Stimulated activated CD4-positive, alpha-beta T cell treated with anti-CD3 and anti-CD28 coated beads, TNF-alpha, amount 100 ng/mL, for 48 hours (primary cell): Measurements from ENCODE around the gene TMSB4X.
"Not testable (repeated sequence)": the region's sequence is repeated elsewhere in the genome, so short reads cannot be mapped to it uniquely, and the experiment has no call there.

Experiments
- DNase-seq, 3 donors: peaks; one replicate each; pipeline ENCODE4 v3.0.0-alpha.2; 2020; ENCODE audit warnings: low read depth in 3 of 3

TMSB4X gene

GRCh38 chrX:12996934-12997435 lies 22.1 kb downstream of the TMSB4X start:
- DNase-seq: no peak

DNA sequence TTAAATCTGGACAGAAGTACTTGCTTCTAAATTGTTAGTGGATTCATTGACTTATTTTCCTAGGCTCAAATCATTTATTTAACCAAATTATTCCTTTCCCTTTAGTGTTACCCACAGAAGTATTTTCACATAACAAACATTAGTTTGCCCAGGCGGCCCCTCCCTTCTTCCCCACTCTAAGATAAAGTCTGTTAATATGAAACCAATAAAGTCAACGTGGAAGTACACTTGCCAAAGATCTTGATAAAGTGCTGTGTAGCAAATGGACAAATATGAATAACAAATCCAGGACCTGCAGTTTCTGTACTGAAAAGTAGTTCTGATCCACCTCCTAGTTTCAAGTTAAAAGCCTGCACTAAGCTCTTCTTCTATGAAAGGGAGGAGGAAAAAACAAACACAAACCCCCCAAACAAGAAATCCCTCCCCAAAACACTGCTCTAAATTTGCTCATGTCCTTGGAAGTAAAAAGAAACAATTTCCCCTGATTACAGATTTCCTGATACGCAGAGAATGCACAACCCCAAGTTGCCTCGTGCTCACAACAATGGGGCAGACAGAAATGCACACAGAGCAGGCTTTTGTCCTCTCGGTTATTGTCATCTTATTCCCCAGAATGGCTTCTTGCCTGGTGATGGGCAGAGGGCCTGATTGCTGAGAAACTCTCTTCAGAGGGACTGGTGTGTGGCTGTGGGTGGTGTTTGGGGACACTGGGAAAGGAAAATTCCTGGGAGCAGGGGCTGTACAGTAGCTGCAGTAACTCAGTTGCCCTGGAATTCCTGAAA lies 23.2 kb downstream of the TMSB4X start:
- DNase-seq: no peak

GRCh38 chrX:12999422-12999821 lies 24.5 kb downstream of the TMSB4X start:
- no peak for DNase-seq

DNA sequence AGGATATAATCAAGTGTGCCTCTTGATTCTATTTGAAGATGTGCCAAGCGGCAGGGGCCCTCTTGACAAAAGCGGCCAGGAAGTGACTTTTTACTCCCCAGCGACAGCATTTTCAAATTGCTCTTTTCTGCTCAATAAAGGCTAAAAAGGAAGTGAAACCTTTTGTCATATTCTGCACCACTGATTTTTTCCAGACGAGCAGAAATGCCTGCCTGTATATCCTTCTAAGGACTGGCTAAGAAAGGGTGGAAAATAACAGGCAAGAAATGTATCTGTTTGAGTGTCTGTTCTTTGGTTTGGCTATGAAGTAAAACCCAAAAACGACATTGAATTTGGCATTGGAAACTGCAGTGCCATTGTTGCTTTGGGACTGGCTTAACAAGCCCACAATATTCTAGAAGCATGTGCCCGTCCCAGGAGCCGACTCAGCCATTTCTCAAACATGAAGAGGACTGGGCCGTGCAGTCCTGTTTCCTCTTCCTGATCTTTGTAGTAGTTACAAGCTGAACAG lies 25.4 kb downstream of the TMSB4X start:
- no peak for DNase-seq

- no peak for DNase-seq
These were observed 26.2 kb downstream of the TMSB4X start for GRCh38 chrX:13001097-13001496.

GRCh38 chrX:13001961-13002671 lies 27.2 kb downstream of the TMSB4X start:
- no peak for DNase-seq

- DNase-seq: no peak
These were observed 31.0 kb downstream of the TMSB4X start for GRCh38 chrX:13005661-13006473.

DNA sequence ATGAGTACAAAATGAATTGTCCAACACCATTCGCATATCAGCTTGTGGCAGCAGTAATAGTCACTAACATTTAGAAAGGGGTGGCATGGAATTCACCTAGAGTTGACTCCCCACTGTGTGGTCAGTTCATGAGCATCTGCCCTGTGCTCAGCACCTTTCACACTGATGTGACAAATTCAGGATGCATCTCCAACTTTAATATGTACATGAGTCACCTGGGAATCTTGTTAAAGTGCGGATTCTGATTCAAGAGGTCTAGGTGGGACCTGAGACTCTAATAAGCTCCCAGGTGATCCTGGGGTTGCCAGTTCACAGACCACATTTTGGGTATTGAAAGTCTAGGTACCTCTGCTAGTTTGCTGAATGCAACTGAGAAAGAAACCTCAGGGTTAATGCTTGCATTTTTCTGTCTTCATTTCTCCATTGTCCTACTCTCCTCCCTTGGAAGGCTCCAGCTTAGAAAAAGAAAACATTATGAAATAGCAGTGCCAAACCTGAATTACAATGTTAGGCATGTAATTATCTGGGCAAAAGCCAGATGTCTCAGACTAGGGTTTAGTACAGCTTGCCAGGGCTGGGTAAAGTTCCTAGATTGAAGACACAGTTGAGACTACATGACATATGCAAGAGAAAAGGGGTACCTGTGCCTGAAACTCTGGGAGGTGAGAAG lies 32.7 kb downstream of the TMSB4X start:
- DNase-seq: no peak

DNA sequence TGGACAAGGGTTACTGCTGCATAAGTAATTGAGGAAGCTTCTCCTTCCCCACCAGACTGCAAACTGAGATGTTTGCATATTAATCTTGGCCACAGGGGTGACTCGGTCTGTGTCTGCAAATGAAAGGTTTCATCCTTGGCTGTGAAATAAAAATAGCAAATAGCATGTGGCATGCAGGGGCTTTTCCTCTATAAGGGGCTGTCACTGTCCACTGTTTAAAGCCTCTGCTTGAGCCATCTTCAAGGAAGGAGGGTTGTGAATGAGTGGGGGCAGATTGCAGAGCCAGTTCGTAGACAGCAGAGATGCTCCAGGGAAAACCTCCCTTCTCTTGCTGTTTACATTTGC lies 33.3 kb downstream of the TMSB4X start:
- no peak for DNase-seq

DNA sequence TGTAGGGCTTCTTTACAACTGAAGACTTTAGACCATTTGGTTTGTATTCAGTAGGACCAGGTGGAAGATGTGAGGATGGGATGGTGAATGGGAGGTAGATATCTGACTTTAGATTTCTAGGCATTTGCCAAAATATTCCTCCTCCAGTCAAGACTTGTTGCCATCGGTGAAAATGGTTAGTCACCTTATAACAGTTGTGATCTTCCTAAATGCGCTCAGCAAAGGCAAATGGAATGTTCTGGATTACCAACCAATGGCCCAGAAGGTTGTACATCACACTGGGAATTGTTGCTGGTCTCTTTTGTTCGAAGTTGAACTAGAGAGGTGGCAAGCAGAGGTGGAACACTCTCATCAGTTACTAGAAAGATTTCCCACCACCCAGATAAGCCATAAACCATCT lies 33.9 kb downstream of the TMSB4X start:
- DNase-seq: no peak

- no peak for DNase-seq
These were observed 34.4 kb downstream of the TMSB4X start for GRCh38 chrX:13009273-13009672.

DNA sequence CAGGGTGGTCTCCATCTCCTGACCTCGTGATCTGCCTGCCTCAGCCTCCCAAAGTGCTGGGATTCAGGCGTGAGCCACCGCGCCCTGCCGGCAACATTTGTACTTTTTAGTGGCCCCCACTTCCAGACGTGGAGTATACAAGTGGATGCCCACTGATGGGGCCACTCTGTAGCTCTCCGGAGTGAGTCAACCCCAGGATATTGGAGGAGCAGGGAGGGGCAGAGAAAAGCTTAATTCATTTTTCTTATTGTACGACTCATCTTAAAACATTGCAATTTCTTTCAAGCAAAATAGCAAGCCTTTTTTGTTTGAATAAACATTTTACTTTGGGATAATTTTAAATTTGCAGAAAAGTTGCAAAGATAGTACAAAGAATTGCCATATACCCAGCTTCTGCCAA lies 34.9 kb downstream of the TMSB4X start:
- no peak for DNase-seq

- DNase-seq: no peak
These were observed 35.6 kb downstream of the TMSB4X start for GRCh38 chrX:13010546-13010945.

- DNase-seq: no peak
These were observed 38.6 kb downstream of the TMSB4X start for GRCh38 chrX:13013363-13014110.

DNA sequence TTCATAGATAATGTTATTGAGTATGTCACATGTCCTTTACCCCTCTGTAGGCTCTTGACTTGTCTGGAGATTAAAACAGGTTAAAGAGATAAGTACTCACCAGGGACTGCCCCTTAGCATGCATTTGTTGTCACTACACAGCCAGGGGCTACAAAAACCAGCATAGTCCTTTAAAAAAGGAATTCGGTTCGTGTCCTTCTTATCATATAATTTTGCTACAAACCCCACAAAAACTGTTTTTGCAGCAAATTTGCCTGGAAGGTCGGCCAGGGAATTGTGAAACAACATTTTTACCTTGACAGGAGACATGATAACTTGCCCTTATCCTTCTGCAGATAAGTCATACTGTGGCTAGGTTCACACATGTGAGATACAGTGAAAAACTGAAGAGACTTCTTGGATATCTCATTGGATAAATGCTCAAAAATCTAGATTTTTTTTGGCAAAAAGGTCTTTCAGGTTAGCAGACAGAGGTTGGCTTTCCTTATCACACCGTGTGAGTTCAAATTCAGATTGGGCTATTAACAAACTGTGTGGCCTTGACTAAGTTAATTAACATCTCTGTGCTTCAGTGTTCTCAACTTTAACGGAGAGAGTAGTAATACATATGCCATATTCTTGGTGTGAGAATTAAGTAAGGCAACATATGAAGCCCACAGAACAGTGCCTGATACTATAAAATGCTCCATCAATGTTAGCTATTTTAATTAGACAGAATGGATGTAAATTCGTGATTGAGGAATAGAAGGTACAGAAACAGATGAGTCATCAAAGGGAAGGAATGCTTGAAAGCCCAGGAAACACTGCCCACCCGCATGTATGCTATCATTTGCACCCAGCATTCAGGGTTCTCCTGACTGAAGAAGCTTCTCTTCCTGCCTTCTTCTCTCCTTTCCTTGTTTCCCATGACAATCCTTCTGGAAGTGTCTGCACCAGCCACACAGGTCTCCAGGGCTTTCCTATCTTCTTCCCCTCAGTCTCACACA lies 39.5 kb downstream of the TMSB4X start:
- no peak for DNase-seq

DNA sequence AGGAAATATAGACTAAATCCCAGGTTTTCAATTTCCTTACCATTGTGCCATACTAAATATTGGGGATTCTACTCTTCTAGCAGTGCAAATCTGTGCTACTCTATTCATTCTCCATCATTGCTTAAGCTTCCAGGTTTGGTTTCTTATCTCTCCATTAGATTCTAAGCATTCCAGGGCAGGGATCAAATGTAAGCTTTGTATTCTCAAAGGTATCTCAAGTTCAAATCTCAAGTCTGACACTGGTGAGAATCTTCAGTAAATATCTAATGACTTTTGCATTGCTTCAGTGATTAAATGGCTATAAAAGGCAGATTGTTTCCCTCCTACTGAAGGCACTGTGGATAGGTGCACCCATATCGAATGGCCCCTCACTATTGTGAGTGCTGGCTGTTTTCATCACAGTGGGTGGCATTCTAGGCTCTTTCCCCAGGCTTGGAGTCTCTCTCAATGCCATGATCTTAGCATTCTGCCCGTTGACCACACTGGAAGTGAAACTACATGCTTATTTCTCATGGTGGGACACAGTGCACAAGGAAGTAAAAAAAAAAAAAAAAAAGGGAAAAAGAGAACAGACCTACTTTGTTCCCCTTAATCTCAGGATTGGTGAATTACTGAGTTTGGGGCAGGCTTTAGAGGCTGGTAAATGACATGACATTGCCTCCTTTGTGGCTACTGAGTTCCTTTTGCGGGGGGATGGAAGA lies 40.8 kb downstream of the TMSB4X start:
- DNase-seq: no peak

DNA sequence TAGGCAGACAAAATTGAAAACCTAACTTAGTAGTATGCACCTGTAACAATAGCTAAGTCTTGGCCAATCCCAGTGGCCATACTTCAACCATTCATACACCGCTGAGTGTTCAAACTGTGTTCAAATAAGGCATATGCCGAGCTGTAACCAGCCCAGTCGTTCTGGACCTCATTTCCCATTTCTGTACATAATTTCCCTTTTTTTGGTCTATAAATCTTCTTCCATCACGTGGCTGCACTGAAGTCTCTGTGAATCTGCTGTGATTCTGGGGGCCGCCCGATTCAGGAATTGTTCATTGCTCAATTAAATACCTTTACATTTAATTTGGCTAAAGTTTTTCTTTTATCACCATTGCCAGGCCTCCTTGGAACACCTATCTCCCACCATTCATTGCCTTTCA lies 41.8 kb downstream of the TMSB4X start:
- not testable (repeated sequence) for DNase-seq

DNA sequence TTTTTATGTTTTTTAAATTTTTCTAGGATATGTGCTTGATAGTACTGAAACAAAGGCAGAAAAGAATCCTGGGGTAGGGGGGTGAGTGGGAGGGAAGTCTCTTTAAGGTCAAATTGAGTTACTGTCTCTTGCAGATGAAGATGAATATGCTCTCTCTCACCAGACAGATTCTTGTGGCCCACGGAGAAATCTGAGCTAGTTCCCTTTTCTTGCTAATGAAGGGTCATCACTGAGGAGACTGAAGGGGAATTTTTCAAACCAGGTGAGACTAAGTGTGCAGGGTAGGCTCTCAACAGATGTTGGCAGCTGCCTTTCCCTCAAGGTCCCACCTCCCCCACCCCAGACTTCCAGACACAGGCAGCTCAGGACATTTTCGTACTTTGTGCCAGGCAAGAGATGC lies 48.0 kb downstream of the TMSB4X start:
- no peak for DNase-seq

DNA sequence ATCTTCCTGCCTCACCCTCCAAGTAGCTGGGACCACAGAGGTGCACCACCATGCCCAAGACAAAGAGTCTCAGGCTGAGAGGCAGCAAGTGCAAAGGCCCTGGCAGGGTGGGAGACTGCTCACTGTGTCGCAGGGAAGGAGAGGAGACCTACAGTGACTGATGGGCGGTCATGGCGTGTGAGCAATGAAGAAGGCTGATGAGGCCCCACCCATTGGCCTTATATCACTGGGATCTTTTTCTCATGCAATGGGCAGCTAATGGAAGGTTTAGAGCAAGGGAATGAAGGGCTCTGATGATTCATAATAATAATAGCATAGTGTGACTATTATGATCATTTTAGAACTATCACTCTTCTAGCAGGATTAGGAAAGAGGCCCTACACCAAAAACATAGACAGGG lies 48.7 kb downstream of the TMSB4X start:
- no peak for DNase-seq
